IMR-90 (cell line): ENCODE results near the gene SH3RF3. TPM values are rescaled to one million over a fixed set of nuclear protein-coding genes. Genes with fewer than 3 reads are reported as not detected.

ENCODE experiments used
- ATAC-seq: fragments of 200-7000 bp; cut with Tn5 transposase; 2 replicates; pipeline ENCODE4 v1.9.1; 2020; ENCODE audit warnings: low read depth, mild to moderate bottlenecking, moderate library complexity
- BruUV-seq: library from RNA; stranded (reverse); fragments of 400-500 nt; replicated peaks from 2 replicates; lab custom pipeline; 2021; lab: Mats Ljungman, UMichigan
- CTCF ChIA-PET: fragments of 300-600 bp; formaldehyde crosslinking; extraction: SDS; loops from one replicate; lab custom pipeline; 2021; ENCODE audit warnings: antibody characterized with exemption; lab: Yijun Ruan, JAX
- POLR2A ChIA-PET: fragments of 300-600 bp; sonication (Branson Sonifier 250); formaldehyde crosslinking; loops from one replicate; lab custom pipeline; 2022; ENCODE audit warnings: antibody characterized with exemption; ENCODE audit not compliant: unreplicated experiment; lab: Charles Lee
- DNase-seq: peaks from one replicate; pipeline ENCODE4 v3.0.0; 2013
- H2AFZ ChIP-seq: replicated peaks from 2 replicates; pipeline ENCODE3; 2013; ENCODE audit warnings: low read length, mild to moderate bottlenecking; ENCODE audit not compliant: poor library complexity
- H2AK5ac ChIP-seq: 2 replicates; pipeline ENCODE4 v1.6.1; 2013; ENCODE audit warnings: low read depth, low read length, inconsistent platforms
- H2AK9ac ChIP-seq: replicated peaks from 2 replicates; pipeline ENCODE3; 2013; ENCODE audit warnings: mild to moderate bottlenecking, low read depth, low read length, moderate library complexity; ENCODE audit not compliant: poor library complexity
- H2BK120ac ChIP-seq: 2 replicates; pipeline ENCODE4 v1.6.1; 2013; ENCODE audit warnings: low read depth, low read length, inconsistent platforms
- H2BK15ac ChIP-seq: 3 replicates; pipeline ENCODE4 v1.6.1; 2013; ENCODE audit warnings: low read depth, low read length, inconsistent platforms
- H2BK20ac ChIP-seq: 2 replicates; pipeline ENCODE4 v1.6.1; 2013; ENCODE audit warnings: low read depth, mild to moderate bottlenecking, inconsistent platforms, low read length, moderate library complexity
- H2BK5ac ChIP-seq: 2 replicates; pipeline ENCODE4 v1.6.1; 2013; ENCODE audit warnings: mild to moderate bottlenecking, low read depth, low read length, inconsistent platforms; ENCODE audit not compliant: poor library complexity, severe bottlenecking
- H3K14ac ChIP-seq: replicated peaks from 2 replicates; pipeline ENCODE4 v1.6.1; 2013; ENCODE audit warnings: low read depth, low read length, inconsistent platforms
- H3K18ac ChIP-seq: 2 replicates; pipeline ENCODE4 v1.6.1; 2013; ENCODE audit warnings: low read depth, low read length, control low read depth
- H3K23ac ChIP-seq: 2 replicates; pipeline ENCODE4 v1.6.1; 2013; ENCODE audit warnings: low read depth, low read length, inconsistent platforms
- H3K27ac ChIP-seq: 2 replicates; pipeline ENCODE4 v1.5.1; 2013; ENCODE audit warnings: mild to moderate bottlenecking, control low read depth, low read length; ENCODE audit not compliant: insufficient read depth
- H3K27me3 ChIP-seq: 2 replicates; pipeline ENCODE4 v1.6.1; 2013; ENCODE audit warnings: low read length; ENCODE audit not compliant: control insufficient read depth, insufficient read depth
- H3K36me3 ChIP-seq: 2 replicates; pipeline ENCODE4 v1.6.1; 2013; ENCODE audit warnings: low read length, mixed read lengths; ENCODE audit not compliant: control insufficient read depth, insufficient read depth
- H3K4ac ChIP-seq: 2 replicates; pipeline ENCODE4 v1.6.1; 2013; ENCODE audit warnings: low read depth, low read length, inconsistent platforms
- H3K4me1 ChIP-seq: 2 replicates; pipeline ENCODE4 v1.6.1; 2013; ENCODE audit warnings: low read length, mixed read lengths; ENCODE audit not compliant: control insufficient read depth, insufficient read depth
- H3K4me2 ChIP-seq: 2 replicates; pipeline ENCODE4 v1.6.1; 2013; ENCODE audit warnings: low read depth, mild to moderate bottlenecking, control low read depth, low read length, moderate library complexity
- H3K4me3 ChIP-seq: 2 replicates; pipeline ENCODE4 v1.5.1; 2013; ENCODE audit warnings: low read depth, mild to moderate bottlenecking, control low read depth, low read length, moderate library complexity; ENCODE audit not compliant: insufficient read depth
- H3K56ac ChIP-seq: 2 replicates; pipeline ENCODE4 v1.6.1; 2013; ENCODE audit warnings: low read length, inconsistent platforms; ENCODE audit not compliant: insufficient read depth; ENCODE audit errors: extremely low read depth
- H3K79me1 ChIP-seq, 2 experiments: 2 replicates each; pipeline ENCODE4 v1.6.1; 2013; ENCODE audit warnings: low read length in 2 of 2, inconsistent platforms in 1 of 2, low read depth in 1 of 2
- H3K9ac ChIP-seq: 2 replicates; pipeline ENCODE4 v1.6.1; 2013; ENCODE audit warnings: low read depth, low read length, control low read depth
- H3K9me1 ChIP-seq: 2 replicates; pipeline ENCODE4 v1.6.1; 2013; ENCODE audit warnings: low read length, inconsistent platforms; ENCODE audit not compliant: insufficient read depth
- H3K9me3 ChIP-seq: 2 replicates; pipeline ENCODE4 v1.6.1; 2013; ENCODE audit warnings: low read length; ENCODE audit not compliant: control insufficient read depth, insufficient read depth
- H4K20me1 ChIP-seq: 2 replicates; pipeline ENCODE4 v1.6.1; 2013; ENCODE audit warnings: low read length, inconsistent platforms; ENCODE audit not compliant: insufficient read depth
- H4K5ac ChIP-seq: 2 replicates; pipeline ENCODE4 v1.6.1; 2013; ENCODE audit warnings: mild to moderate bottlenecking, low read depth, low read length, control low read depth
- H4K8ac ChIP-seq, 2 experiments: 2 replicates each; pipeline ENCODE4 v1.6.1; 2013; ENCODE audit warnings: low read depth in 2 of 2, low read length in 2 of 2, control low read depth in 1 of 2, inconsistent platforms in 1 of 2
- H4K91ac ChIP-seq: 2 replicates; pipeline ENCODE4 v1.6.1; 2013; ENCODE audit warnings: low read depth, low read length, inconsistent platforms; ENCODE audit not compliant: insufficient read depth
- BHLHE40 ChIP-seq: fragments of 150-350 bp; IDR thresholded peaks from 2 replicates; pipeline ENCODE4 v1.6.1; 2016; ENCODE audit warnings: mild to moderate bottlenecking, low read depth, low read length
- CEBPB ChIP-seq: IDR thresholded peaks from 2 replicates; pipeline ENCODE4 v1.6.1; 2012; ENCODE audit warnings: low read depth, low read length, improper control_type of control experiment
- CHD1 ChIP-seq: IDR thresholded peaks from 2 replicates; pipeline ENCODE4 v1.6.1; 2012; ENCODE audit warnings: low read depth, low read length, improper control_type of control experiment
- FOS ChIP-seq: fragments of 150-350 bp; IDR thresholded peaks from 2 replicates; pipeline ENCODE4 v1.6.1; 2016; ENCODE audit warnings: low read depth, low read length
- MAFK ChIP-seq: IDR thresholded peaks from 2 replicates; pipeline ENCODE4 v1.6.1; 2012; ENCODE audit warnings: low read depth, low read length, improper control_type of control experiment
- MAZ ChIP-seq: IDR thresholded peaks from 2 replicates; pipeline ENCODE4 v1.6.1; 2012; ENCODE audit warnings: low read depth, mild to moderate bottlenecking, low read length, improper control_type of control experiment, moderate library complexity, borderline replicate concordance
- MXI1 ChIP-seq: IDR thresholded peaks from 2 replicates; pipeline ENCODE4 v1.6.1; 2012; ENCODE audit warnings: low read depth, mild to moderate bottlenecking, low read length, moderate library complexity, borderline replicate concordance
- NFE2L2 ChIP-seq: fragments of 150-350 bp; IDR thresholded peaks from 2 replicates; pipeline ENCODE4 v1.6.1; 2016; ENCODE audit warnings: low read depth, mild to moderate bottlenecking, low read length
- POLR2A ChIP-seq: IDR thresholded peaks from 2 replicates; pipeline ENCODE4 v1.6.1; 2012; ENCODE audit warnings: mild to moderate bottlenecking, low read depth, low read length
- RAD21 ChIP-seq: IDR thresholded peaks from 2 replicates; pipeline ENCODE4 v1.6.1; 2012; ENCODE audit warnings: low read length, improper control_type of control experiment
- RCOR1 ChIP-seq: IDR thresholded peaks from 2 replicates; pipeline ENCODE4 v1.6.1; 2012; ENCODE audit warnings: mild to moderate bottlenecking, low read length, improper control_type of control experiment; ENCODE audit not compliant: insufficient replicate concordance
- RFX5 ChIP-seq: IDR thresholded peaks from 2 replicates; pipeline ENCODE4 v1.8.0; 2012; ENCODE audit warnings: low read depth, mild to moderate bottlenecking, low read length, moderate library complexity
- SMC3 ChIP-seq: fragments of 150-350 bp; IDR thresholded peaks from 2 replicates; pipeline ENCODE4 v1.6.1; 2016; ENCODE audit warnings: low read depth, mild to moderate bottlenecking, antibody characterized with exemption, low read length, moderate library complexity
- WGBS, 2 experiments: methylation state at CpG; one replicate each; pipeline versions ENCODE4 v1.1.5 to v1.1.7; 2013; ENCODE audit warnings: missing lambda C conversion rate in 2 of 2; ENCODE audit not compliant: insufficient read length in 1 of 2; ENCODE audit errors: extremely low coverage in 2 of 2; 5-methylcytosine and 5-hydroxymethylcytosine counted together
- dilution Hi-C: fragments of 300-500 bp; cut with HindIII; formaldehyde crosslinking; loops from one replicate; pipeline ENCODE4 v1.14.3; 2018; ENCODE audit warnings: low sequenced_read_pairs; ENCODE audit not compliant: unreplicated experiment
- in situ Hi-C: fragments of 300-500 bp; cut with MboI; formaldehyde crosslinking; loops from 3 replicates; pipeline ENCODE4 v1.14.3; 2019; ENCODE audit warnings: low sequenced_read_pairs, inconsistent platforms, mixed read lengths
- intact Hi-C: fragments of 100-400 bp; cut with micrococcal nuclease; formaldehyde crosslinking; loops from 2 replicates; pipeline ENCODE4 v1.10.0; 2022
- polyA plus RNA-seq, 3 experiments: library from polyadenylated mRNA; depleted of rRNA; stranded (reverse); fragments of >200 nt; gene quantifications; 2 replicates each; pipeline ENCODE4 v1.2.3, GENCODE V29; 2012; ENCODE audit warnings: low replicate concordance in 1 of 3
- total RNA-seq: library from RNA; depleted of rRNA; stranded (reverse); fragments of >200 nt; gene quantifications from 2 replicates; pipeline ENCODE4 v1.2.3, GENCODE V29; 2012
- TF ChIP-seq, protein P1 (sequence below): fragments of 150-350 bp; IDR thresholded peaks from 2 replicates; pipeline ENCODE4 v1.6.1; 2016; ENCODE audit warnings: low read depth, mild to moderate bottlenecking, low read length, moderate library complexity, borderline replicate concordance
- TF ChIP-seq, protein P2 (sequence below): conservative IDR thresholded peaks from 2 replicates; pipeline ENCODE4 v1.5.1; 2012; ENCODE audit warnings: mild to moderate bottlenecking, low read depth, low read length, improper control_type of control experiment
- TF ChIP-seq, protein P3 (sequence below): fragments of 150-350 bp; IDR thresholded peaks from 2 replicates; pipeline ENCODE4 v1.6.1; 2017; ENCODE audit warnings: mild to moderate bottlenecking, antibody characterized with exemption, low read length, low read depth

Gene SH3RF3
- total and polyA plus RNA-seq, 2 of the 4 experiments (the other 2 are of a cell fraction) = 3.4 to 5.3 TPM

DNA sequence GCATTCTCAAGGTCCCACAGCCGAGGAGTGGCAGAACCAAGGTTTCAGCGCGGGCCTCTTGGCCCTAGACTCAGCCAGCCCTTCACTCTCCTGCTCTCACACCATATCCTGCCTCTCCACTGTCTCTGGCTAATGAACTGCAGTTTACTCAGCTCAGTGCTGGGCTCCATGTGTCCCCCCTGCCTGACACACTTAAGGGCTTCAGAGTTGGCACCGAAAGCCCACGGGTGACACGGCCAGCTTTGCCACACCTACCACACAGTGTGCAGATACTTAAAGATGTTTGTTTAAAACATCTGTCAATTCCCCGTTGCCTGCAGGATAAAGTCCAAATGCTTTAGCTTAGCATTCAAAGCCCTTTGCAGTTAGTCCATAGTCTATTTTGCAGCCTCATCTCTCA is 243.6 kb downstream of the SH3RF3 start:
- ChIA-PET CTCF (interaction anchor here (0.6 kb wide), 1 partner anchor 14 kb away, joined by 7 read pairs; no protein-coding TSS in a partner anchor), POLR2A (no interaction called here)
- H3K9ac ChIP-seq = no peak overlapping the region
- no peak overlapping the region for H3K14ac ChIP-seq
- H3K4me1 ChIP-seq = peaks cover 13% of the 10 kb centered on the region
- H3K18ac ChIP-seq = no peak overlapping the region
- in situ Hi-C loops = no loop called here
- H4K5ac ChIP-seq = no peak overlapping the region
- H3K4me3 ChIP-seq = no peak overlapping the region
- H3K23ac ChIP-seq = no peak overlapping the region
- H4K20me1 ChIP-seq = peaks cover 47% of the 10 kb centered on the region
- H3K9me3 ChIP-seq = no peaks in the 10 kb centered on the region
- no TSS peak for BruUV-seq
- dilution Hi-C loops = no loop called here
- H4K91ac ChIP-seq = no peak overlapping the region
- H2BK5ac ChIP-seq = no peak overlapping the region
- H3K4ac ChIP-seq = no peak overlapping the region
- no peak overlapping the region for H3K27ac ChIP-seq
- H2BK20ac ChIP-seq = no peak overlapping the region
- intact Hi-C loops = no loop called here
- no peak overlapping the region for H2BK120ac ChIP-seq
- H2BK15ac ChIP-seq = no peak overlapping the region
- no peaks in the 10 kb centered on the region for H3K27me3 ChIP-seq
- DNase-seq = no peak
- 78% methylated on average over 4 of the region's 7 CpGs; no CpG with 5 or more reads in 1 of the 2 experiments for WGBS, 2 experiments
- H4K8ac ChIP-seq = no peak overlapping the region
- no peak overlapping the region for H2AK5ac ChIP-seq
- H3K79me1 ChIP-seq = peaks cover 13 to 85% of the 10 kb centered on the region in 2 experiments
- no peak overlapping the region for H3K4me2 ChIP-seq
- TF ChIP-seq RAD21 = no peak
- TF ChIP-seq, protein P1, sequence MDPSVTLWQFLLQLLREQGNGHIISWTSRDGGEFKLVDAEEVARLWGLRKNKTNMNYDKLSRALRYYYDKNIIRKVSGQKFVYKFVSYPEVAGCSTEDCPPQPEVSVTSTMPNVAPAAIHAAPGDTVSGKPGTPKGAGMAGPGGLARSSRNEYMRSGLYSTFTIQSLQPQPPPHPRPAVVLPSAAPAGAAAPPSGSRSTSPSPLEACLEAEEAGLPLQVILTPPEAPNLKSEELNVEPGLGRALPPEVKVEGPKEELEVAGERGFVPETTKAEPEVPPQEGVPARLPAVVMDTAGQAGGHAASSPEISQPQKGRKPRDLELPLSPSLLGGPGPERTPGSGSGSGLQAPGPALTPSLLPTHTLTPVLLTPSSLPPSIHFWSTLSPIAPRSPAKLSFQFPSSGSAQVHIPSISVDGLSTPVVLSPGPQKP = no peak
- TF ChIP-seq MAZ = no peak
- no peak for TF ChIP-seq NFE2L2
- no peak for TF ChIP-seq SMC3
- TF ChIP-seq MAFK = no peak
- TF ChIP-seq, protein P2, sequence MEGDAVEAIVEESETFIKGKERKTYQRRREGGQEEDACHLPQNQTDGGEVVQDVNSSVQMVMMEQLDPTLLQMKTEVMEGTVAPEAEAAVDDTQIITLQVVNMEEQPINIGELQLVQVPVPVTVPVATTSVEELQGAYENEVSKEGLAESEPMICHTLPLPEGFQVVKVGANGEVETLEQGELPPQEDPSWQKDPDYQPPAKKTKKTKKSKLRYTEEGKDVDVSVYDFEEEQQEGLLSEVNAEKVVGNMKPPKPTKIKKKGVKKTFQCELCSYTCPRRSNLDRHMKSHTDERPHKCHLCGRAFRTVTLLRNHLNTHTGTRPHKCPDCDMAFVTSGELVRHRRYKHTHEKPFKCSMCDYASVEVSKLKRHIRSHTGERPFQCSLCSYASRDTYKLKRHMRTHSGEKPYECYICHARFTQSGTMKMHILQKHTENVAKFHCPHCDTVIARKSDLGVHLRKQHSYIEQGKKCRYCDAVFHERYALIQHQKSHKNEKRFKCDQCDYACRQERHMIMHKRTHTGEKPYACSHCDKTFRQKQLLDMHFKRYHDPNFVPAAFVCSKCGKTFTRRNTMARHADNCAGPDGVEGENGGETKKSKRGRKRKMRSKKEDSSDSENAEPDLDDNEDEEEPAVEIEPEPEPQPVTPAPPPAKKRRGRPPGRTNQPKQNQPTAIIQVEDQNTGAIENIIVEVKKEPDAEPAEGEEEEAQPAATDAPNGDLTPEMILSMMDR = no peak
- TF ChIP-seq FOS = no peak
- no peak for TF ChIP-seq CHD1
- no peak for TF ChIP-seq POLR2A
- TF ChIP-seq BHLHE40 = no peak
- TF ChIP-seq MXI1 = no peak
- TF ChIP-seq CEBPB = no peak
- no peak for TF ChIP-seq RFX5
- TF ChIP-seq RCOR1 = no peak
- TF ChIP-seq, protein P3, sequence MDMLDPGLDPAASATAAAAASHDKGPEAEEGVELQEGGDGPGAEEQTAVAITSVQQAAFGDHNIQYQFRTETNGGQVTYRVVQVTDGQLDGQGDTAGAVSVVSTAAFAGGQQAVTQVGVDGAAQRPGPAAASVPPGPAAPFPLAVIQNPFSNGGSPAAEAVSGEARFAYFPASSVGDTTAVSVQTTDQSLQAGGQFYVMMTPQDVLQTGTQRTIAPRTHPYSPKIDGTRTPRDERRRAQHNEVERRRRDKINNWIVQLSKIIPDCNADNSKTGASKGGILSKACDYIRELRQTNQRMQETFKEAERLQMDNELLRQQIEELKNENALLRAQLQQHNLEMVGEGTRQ = no peak
- H3K9me1 ChIP-seq = peaks cover 37% of the 10 kb centered on the region
- no peak overlapping the region for H3K56ac ChIP-seq
- ATAC-seq = no peak
- no peak overlapping the region for H2AFZ ChIP-seq
- H2AK9ac ChIP-seq = no peak overlapping the region
- H3K36me3 ChIP-seq = peaks cover 31% of the 10 kb centered on the region
